HG03159 (cell line): ENCODE data around the gene MILR1.
"Not testable (repeated sequence)": the region's sequence is repeated elsewhere in the genome, so short reads cannot be mapped to it uniquely, and the experiment has no call there.

ENCODE experiments used
- ATAC-seq: cut with Tn5 transposase; IDR thresholded peaks from one replicate; pipeline ENCODE4 v1.9.1; 2021; ENCODE audit warnings: mild to moderate bottlenecking, moderate library complexity; ENCODE audit not compliant: unreplicated experiment

MILR1 gene, protein sequence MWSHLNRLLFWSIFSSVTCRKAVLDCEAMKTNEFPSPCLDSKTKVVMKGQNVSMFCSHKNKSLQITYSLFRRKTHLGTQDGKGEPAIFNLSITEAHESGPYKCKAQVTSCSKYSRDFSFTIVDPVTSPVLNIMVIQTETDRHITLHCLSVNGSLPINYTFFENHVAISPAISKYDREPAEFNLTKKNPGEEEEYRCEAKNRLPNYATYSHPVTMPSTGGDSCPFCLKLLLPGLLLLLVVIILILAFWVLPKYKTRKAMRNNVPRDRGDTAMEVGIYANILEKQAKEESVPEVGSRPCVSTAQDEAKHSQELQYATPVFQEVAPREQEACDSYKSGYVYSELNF

GRCh38 chr17:64448665-64449512 is at the start of gene MILR1:
TSS of gene MILR1 (plus strand) at chr17:64449115. CDS start at chr17:64449169, 54 bp downstream.
- ATAC-seq: peak; percentile 68

GRCh38 chr17:64399767-64400156 is 49.2 kb upstream of the MILR1 start:
- ATAC-seq: no peak

DNA sequence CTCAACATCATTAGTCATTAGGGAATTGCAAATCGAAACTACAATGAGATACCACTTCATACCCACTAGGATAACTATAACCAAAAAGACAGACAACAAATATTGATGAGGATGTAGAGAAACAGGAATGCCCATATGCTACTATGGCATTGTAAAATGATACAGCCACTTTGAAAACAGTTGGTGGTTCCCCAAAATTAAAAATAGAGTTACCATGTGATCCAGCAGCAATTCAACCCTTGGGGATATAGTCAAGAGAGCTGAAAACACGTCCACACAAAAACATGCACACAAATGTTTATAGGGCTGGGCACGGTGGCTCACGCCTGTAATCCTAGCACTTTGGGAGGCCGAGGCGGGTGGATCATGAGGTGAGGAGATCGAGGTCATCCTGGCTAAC is 48.3 kb upstream of the MILR1 start:
- no peak for ATAC-seq

GRCh38 chr17:64401244-64401860 is 47.6 kb upstream of the MILR1 start:
- ATAC-seq: no peak

DNA sequence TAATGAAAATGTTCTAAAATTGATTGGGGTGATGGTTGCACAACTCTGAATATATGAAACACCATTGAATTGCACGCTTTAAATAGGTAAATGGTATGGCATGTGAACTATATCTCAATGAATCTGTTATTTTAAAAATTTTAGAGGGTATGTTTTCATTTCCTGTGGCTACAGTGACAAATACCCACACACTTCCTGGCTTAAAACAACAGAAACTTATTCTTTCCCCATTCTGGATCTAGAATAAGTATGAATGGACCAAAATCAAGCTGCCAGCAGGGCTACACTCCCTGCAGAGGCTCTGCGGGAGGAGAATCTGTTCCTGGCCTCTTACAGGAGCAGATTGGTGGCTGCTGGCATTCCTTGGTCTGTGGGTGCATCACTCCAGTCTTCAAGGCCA is 47.0 kb upstream of the MILR1 start:
- ATAC-seq: no peak

DNA sequence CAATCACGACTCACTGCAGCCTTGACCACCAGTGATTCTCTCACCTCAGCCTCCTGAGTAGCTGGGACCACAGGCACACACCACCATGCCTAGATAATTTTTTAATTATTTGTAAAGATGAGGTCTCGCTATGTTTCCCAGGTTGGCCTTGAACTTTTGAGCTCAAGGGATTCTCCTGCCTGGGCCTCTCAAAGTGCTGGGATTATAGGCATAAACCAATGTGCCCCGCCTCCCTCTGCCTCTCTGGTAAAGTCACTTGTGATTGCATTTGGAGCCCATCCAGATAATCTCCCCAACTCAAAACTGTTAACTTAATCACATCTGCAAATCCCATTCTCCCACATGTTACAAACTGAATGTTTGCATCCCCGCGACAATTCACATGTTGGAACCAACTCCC is 46.4 kb upstream of the MILR1 start:
- no peak for ATAC-seq

DNA sequence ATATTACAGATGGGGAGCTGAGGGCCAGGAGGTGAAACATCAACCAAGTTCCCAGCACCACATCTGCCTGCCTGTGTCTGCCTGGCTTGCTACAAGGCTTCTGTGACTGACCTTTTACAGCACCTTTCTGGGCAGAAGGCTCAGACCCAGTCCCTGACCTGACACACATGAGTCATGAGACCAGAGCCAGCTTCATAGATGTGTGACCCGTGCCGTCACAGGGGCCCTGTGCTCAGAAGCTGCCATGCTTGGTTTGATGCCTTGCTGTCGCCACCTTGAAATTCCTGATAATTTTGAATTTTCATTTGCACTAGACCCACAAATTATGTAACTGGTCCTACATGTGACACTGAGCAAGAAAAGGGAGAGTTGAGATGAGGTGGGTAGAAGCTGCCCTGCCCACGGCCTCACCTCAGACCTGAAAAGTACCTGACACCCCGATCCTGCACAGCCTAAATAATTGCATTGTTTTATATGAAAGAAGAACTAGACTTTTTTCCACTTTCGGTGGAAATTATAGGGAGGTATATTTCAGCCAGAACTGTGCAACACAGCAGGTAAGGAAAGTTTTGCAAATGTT is 44.9 kb upstream of the MILR1 start:
- ATAC-seq: no peak

DNA sequence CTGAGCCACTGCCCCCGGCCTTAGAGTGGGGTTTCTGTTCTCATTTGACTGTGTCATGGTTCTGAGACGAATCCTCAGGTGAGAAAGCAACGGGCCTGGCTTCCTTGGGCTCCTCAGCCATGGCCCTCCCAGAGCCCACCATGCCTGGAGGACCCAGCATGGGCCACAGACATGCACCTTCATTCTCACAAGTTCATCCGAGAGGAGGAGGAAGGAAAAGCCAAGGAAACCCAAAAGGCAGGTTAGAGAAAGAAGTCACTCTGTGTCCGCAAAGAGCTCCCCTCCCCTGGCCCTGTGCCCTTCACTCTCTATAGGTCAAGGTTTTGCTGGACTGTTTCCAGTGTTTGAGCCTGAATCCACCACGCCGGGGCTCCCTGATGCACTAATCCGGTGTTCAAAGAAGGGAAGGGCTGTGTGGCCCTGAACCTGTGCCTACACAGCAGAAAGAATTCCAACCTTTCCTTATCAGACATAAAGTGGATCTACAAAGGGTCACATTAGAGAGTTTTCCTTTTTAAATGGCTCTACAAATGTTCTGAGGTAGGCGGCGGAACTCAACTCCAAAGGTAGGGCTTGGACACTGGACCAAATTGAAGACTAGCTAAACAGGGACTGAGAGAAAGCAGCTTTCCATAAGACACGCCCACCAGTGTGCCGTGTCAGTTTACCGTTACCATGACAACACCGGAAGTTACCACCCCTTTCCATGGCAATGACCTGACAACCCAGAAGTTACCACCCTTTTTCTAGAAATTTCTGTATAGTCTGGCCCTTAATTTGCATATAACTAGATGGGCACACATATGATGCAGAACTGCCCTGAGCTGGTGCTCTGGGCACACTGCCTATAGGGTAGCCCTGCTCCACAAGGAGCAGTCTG is 42.4 kb upstream of the MILR1 start:
- no peak for ATAC-seq

DNA sequence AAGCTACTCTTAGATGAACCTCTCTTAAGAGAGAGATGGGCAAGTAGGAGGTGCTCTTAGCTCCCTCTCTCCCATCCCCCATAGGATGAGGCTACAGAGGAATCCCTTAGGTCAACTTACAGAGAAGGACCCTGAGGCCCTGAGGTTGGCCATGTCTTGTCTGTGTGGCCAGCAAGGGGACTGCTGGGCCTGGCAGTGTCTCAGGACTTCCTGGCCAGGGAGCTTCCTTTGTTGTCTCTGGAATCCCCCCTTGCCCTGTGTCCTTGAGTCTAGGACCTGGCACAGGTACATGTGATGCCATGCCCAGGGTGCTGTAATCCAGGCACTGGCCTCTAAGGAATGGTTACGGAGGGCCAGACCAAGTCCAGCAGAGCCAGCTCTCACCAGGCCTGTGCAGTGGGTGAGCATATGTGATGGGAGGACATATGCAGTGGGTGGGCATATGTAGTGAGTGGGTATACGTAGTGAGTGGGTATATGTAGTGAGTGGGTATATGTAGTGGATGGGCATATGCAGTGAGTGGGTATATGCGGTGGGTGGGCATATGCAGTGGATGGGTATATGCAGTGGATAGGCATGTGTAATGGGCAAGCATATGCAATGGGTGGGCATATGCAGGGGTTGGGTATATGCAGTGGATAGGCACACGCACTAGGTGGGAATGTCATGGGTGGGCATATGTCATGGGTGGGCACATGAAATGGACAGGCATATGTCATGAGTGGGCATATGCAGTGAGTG is 38.0 kb upstream of the MILR1 start:
- no peak for ATAC-seq

DNA sequence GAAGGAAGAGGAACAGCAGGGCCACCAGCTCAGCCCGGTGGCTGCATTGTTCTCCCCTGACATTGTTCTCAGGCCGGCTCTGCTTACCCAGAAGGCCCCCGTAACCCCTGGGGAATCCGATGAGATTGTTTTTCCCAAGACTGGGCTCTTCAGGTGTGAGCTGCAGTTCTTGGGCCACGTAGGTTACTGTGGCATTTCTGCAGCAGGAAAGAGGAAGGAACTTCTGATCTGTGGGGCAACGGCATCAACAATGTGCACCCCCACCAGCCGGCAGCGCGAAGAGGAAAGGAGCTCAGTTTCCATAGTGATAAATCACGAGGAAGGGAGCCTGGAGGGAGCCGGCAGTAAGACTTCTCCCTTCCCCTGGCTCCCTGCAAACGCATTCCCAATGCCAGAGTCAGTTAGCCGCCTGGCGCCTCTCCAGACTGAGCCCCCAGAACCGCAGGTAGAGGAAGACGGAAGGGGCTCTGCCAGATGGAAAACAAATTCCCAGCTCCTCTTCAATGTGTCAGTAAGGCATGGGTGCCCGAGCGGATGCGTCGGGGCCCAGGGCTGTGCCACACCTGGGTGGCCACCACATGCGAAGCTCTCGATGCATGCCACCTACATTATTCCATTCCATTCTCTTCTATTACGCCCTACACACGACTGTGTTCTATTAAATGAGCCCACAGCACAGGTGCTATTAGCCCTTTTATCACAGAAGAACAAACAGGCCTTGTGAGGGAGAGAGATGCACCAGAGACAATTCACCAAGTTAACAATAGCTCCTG is 36.7 kb upstream of the MILR1 start:
- ATAC-seq: no peak

- ATAC-seq: no peak
These were observed 36.0 kb upstream of the MILR1 start for GRCh38 chr17:64412944-64413381.

GRCh38 chr17:64413513-64413912 is 35.4 kb upstream of the MILR1 start:
- peak; percentile 71 for ATAC-seq

GRCh38 chr17:64418506-64419339 is 30.2 kb upstream of the MILR1 start:
- ATAC-seq: no peak

- no peak for ATAC-seq
These were observed 28.7 kb upstream of the MILR1 start for GRCh38 chr17:64420143-64420670.

GRCh38 chr17:64422121-64422520 is 26.8 kb upstream of the MILR1 start:
- ATAC-seq: not testable (repeated sequence)

DNA sequence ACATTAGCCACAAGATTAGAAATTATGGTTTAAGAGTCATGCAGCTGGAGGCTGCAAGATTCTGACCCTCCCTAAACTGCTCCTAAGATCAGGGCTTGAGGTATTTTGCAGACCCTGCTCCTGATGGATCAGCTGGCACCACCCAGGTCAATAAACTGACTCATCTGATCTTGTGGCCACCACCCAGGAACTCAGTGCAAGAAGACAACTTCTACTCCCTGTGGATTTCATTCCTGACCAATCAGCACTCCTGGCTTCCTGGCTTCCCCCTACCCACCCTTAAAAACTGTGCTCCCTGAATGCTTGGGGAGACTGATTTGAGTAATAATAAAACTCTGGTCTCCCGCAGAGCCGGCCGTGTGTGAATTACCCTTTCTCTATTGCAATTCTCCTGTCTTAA is 25.0 kb upstream of the MILR1 start:
- no peak for ATAC-seq

DNA sequence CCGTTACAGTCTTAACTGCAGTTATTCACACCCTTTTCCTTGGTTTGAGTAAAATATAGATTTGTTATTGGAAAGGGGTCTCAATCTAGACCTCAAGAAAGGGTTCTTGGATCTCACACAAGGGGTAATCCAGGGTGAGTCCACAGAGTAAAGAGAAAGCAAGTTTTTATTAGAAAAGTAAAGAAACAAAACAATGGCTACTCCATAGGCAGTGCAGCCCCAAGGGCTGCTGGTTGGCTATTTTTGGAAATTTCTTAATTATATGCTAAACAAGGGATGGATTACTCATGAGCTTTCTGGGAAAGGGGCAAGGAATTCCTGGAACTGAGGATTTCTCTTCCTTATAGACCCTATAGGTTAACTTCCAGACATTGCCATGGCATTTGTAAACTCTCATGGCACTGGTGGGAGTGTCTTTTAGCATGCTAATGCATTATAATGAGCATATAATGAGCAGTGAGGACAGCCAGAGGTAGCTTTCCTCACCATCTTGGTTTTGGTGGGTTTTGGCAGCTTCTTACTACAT is 24.5 kb upstream of the MILR1 start:
- ATAC-seq: no peak

DNA sequence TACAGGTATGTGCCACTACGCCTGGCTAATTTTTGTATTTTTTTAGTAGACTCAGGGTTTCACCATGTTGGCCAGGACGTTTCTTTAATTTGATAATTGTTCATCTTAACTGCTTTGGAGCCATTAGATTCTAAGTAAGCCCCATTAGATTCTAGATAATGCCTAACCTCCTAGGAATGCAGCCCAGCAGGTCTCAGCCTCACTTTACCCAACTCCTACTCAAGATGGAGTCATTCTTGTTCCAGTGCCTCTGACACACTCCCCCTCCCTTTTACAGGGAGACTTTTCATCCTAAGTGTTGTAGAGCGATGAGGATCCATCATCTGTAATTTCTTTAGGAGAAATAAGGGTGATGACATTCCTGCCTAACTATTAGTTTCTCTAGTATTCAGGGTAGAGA is 23.7 kb upstream of the MILR1 start:
- ATAC-seq: no peak
